ENCODE data around the gene KSR1.
"Not testable (repeated sequence)": the region's sequence is repeated elsewhere in the genome, so short reads cannot be mapped to it uniquely, and the experiment has no call there.

KSR1 gene

DNA sequence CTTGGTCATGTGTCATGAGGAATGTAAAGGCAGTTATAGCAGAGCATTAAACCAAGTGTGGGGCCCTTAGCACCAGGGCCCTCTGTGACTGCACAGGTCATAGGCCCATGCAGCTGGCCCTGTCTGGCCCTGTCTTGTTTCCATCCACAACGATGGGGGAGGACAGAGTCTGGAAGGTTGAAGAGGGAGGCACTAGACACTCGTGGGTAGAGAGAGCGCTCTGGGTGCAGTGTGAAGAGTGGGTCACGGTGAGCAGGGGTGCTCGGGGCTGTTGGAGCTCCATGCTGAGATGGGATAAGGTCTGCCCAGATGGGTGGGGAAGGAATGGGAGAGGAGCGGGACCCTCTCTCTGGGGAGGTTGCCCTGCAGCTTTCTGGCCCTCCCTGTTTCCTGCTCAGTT is 12.8 kb upstream of the KSR1 start:
- DNase-seq (ENCODE audit: extremely low spot score): no peak
- CTCF ChIA-PET: interaction anchor here (1.3 to 1.5 kb wide), 2 partner anchors 12 to 156 kb away, joined by 5 to 7 read pairs; partner anchors contain the start of gene KSR1
- POLR2A ChIA-PET: no interaction called here
- TF ChIP-seq SUZ12 (IDR thresholded peaks at IDR 0.05) (no peak), ZNF384 (IDR thresholded peaks at IDR 0.05) (no peak), HDGF (IDR thresholded peaks at IDR 0.05; ENCODE audit: borderline replicate concordance) (no peak)

DNA sequence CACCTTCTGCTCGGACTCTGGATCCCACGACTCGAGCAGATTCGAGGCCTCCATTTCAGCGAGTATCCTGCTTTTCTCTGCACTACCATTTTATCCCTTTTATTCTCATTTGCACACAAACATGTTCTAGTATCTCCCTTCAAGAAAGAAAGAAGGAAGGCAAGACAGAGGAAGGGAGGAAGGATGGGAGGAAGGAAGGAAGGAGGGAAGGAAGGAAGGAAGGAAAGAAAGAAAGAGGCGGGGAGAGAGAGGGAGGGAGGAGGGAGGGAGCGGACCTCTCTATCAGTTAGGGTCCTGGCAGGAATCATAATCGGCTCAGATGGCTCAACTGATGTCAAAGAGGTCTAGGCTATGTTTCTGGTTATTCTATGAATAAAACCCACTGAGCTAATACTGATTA is 10.3 kb upstream of the KSR1 start:
- ChIA-PET POLR2A (interaction anchor here (2.8 kb wide), 1 partner anchor 10 kb away, joined by 10 read pairs; the partner anchor contains the start of gene KSR1), CTCF (interaction anchor here (1.1 kb wide), 1 partner anchor 205 kb away, joined by 3 read pairs; no protein-coding TSS in a partner anchor)
- no peak for DNase-seq (ENCODE audit: extremely low spot score)
- no peak for TF ChIP-seq FOXK2 (IDR thresholded peaks at IDR 0.05)
- no peak for TF ChIP-seq FOXM1 (IDR thresholded peaks at IDR 0.05; ENCODE audit: borderline replicate concordance)
- no peak for TF ChIP-seq ELF4 (IDR thresholded peaks at IDR 0.05)
- no peak for TF ChIP-seq HDGF (IDR thresholded peaks at IDR 0.05; ENCODE audit: borderline replicate concordance)
- TF ChIP-seq FOXA1 (IDR thresholded peaks at IDR 0.05): no peak
- TF ChIP-seq SUZ12 (IDR thresholded peaks at IDR 0.05): no peak
- no peak for TF ChIP-seq ARNT (IDR thresholded peaks at IDR 0.05)
- no peak for TF ChIP-seq LEF1 (IDR thresholded peaks at IDR 0.05; ENCODE audit: borderline replicate concordance)
- TF ChIP-seq, protein P1, sequence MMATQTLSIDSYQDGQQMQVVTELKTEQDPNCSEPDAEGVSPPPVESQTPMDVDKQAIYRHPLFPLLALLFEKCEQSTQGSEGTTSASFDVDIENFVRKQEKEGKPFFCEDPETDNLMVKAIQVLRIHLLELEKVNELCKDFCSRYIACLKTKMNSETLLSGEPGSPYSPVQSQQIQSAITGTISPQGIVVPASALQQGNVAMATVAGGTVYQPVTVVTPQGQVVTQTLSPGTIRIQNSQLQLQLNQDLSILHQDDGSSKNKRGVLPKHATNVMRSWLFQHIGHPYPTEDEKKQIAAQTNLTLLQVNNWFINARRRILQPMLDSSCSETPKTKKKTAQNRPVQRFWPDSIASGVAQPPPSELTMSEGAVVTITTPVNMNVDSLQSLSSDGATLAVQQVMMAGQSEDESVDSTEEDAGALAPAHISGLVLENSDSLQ (IDR thresholded peaks at IDR 0.05): no peak
- TF ChIP-seq CTBP1 (IDR thresholded peaks at IDR 0.05; ENCODE audit: borderline replicate concordance): no peak

- TF ChIP-seq BHLHE40 (IDR thresholded peaks at IDR 0.05; ENCODE audit: borderline replicate concordance) (no peak), ARNT (IDR thresholded peaks at IDR 0.05) (no peak), ELF4 (IDR thresholded peaks at IDR 0.05) (no peak), HDGF (IDR thresholded peaks at IDR 0.05; ENCODE audit: borderline replicate concordance) (no peak), SUZ12 (IDR thresholded peaks at IDR 0.05) (no peak), FOXA1 (IDR thresholded peaks at IDR 0.05) (no peak), FOXM1 (IDR thresholded peaks at IDR 0.05; ENCODE audit: borderline replicate concordance) (no peak), LEF1 (IDR thresholded peaks at IDR 0.05; ENCODE audit: borderline replicate concordance) (no peak), ZNF384 (IDR thresholded peaks at IDR 0.05) (no peak), CTBP1 (IDR thresholded peaks at IDR 0.05; ENCODE audit: borderline replicate concordance) (no peak), TARDBP (IDR thresholded peaks at IDR 0.05) (no peak), SP1 (IDR thresholded peaks at IDR 0.05) (no peak), NFRKB (IDR thresholded peaks at IDR 0.05) (no peak), L3MBTL2 (conservative IDR thresholded peaks at IDR 0.05) (no peak)
- TF ChIP-seq, protein P1 (IDR thresholded peaks at IDR 0.05): no peak
- no peak for DNase-seq (ENCODE audit: extremely low spot score)
- ChIA-PET CTCF (no interaction called here), POLR2A (interaction anchor here (2.8 kb wide), 1 partner anchor 9 kb away, joined by 10 read pairs; the partner anchor contains the start of gene KSR1)
Observed at GRCh38 chr17:27446569-27447301, 9.5 kb upstream of the KSR1 start.

GRCh38 chr17:27448534-27448933 is 7.7 kb upstream of the KSR1 start:
- CTCF ChIA-PET; DNase-seq (ENCODE audit: extremely low spot score); POLR2A ChIA-PET: not testable (repeated sequence)

- POLR2A ChIA-PET: no interaction called here
- CTCF ChIA-PET: interaction anchor here (0.6 kb wide), 1 partner anchor 148 kb away, joined by 6 read pairs; no protein-coding TSS in a partner anchor
- DNase-seq (ENCODE audit: extremely low spot score): no peak
- TF ChIP-seq FOXA1 (IDR thresholded peaks at IDR 0.05): no peak
- no peak for TF ChIP-seq L3MBTL2 (conservative IDR thresholded peaks at IDR 0.05)
- no peak for TF ChIP-seq ELF4 (IDR thresholded peaks at IDR 0.05)
- TF ChIP-seq FOXK2 (IDR thresholded peaks at IDR 0.05): no peak
- TF ChIP-seq NFRKB (IDR thresholded peaks at IDR 0.05): no peak
- TF ChIP-seq, protein P1 (IDR thresholded peaks at IDR 0.05): no peak
- no peak for TF ChIP-seq FOXM1 (IDR thresholded peaks at IDR 0.05; ENCODE audit: borderline replicate concordance)
- no peak for TF ChIP-seq CTBP1 (IDR thresholded peaks at IDR 0.05; ENCODE audit: borderline replicate concordance)
- no peak for TF ChIP-seq BHLHE40 (IDR thresholded peaks at IDR 0.05; ENCODE audit: borderline replicate concordance)
- TF ChIP-seq SP1 (IDR thresholded peaks at IDR 0.05): no peak
- TF ChIP-seq LEF1 (IDR thresholded peaks at IDR 0.05; ENCODE audit: borderline replicate concordance): no peak
- TF ChIP-seq HDGF (IDR thresholded peaks at IDR 0.05; ENCODE audit: borderline replicate concordance): no peak
- TF ChIP-seq ARNT (IDR thresholded peaks at IDR 0.05): no peak
- no peak for TF ChIP-seq TARDBP (IDR thresholded peaks at IDR 0.05)
- TF ChIP-seq SUZ12 (IDR thresholded peaks at IDR 0.05): no peak
- TF ChIP-seq ZNF384 (IDR thresholded peaks at IDR 0.05): no peak
Observed at GRCh38 chr17:27449541-27449940, 6.7 kb upstream of the KSR1 start.

- ChIA-PET POLR2A (no interaction called here), CTCF (interaction anchor here (0.6 kb wide), 1 partner anchor 148 kb away, joined by 6 read pairs; no protein-coding TSS in a partner anchor)
- no peak for DNase-seq (ENCODE audit: extremely low spot score)
- TF ChIP-seq FOXM1 (IDR thresholded peaks at IDR 0.05; ENCODE audit: borderline replicate concordance) (no peak), FOXA1 (IDR thresholded peaks at IDR 0.05) (no peak), CTBP1 (IDR thresholded peaks at IDR 0.05; ENCODE audit: borderline replicate concordance) (no peak), HDGF (IDR thresholded peaks at IDR 0.05; ENCODE audit: borderline replicate concordance) (no peak), LEF1 (IDR thresholded peaks at IDR 0.05; ENCODE audit: borderline replicate concordance) (no peak), BHLHE40 (IDR thresholded peaks at IDR 0.05; ENCODE audit: borderline replicate concordance) (no peak), FOXK2 (IDR thresholded peaks at IDR 0.05) (no peak), TARDBP (IDR thresholded peaks at IDR 0.05) (no peak), ARNT (IDR thresholded peaks at IDR 0.05) (no peak), ZNF384 (IDR thresholded peaks at IDR 0.05) (no peak), ELF4 (IDR thresholded peaks at IDR 0.05) (no peak), SP1 (IDR thresholded peaks at IDR 0.05) (no peak), L3MBTL2 (conservative IDR thresholded peaks at IDR 0.05) (no peak), SUZ12 (IDR thresholded peaks at IDR 0.05) (no peak), NFRKB (IDR thresholded peaks at IDR 0.05) (no peak)
- TF ChIP-seq, protein P1 (IDR thresholded peaks at IDR 0.05): no peak
Observed at GRCh38 chr17:27449988-27450387, 6.3 kb upstream of the KSR1 start.
